HK-2 (cell line): ENCODE results near the gene OTULINL.

Experiments used
- DNase-seq: peaks from one replicate; pipeline ENCODE4 v3.0.0-alpha.2; 2018; ENCODE audit not compliant: unreplicated experiment

OTULINL gene

GRCh38 chr5:14577079-14577725 is 4.4 kb upstream of the OTULINL start:
- DNase-seq: no peak

GRCh38 chr5:14577971-14578370 is 3.6 kb upstream of the OTULINL start:
- no peak for DNase-seq

GRCh38 chr5:14579246-14579645 is 2.3 kb upstream of the OTULINL start:
- DNase-seq: no peak

- DNase-seq: no peak
Measured at GRCh38 chr5:14579731-14580397, 1.7 kb upstream of the OTULINL start.

GRCh38 chr5:14580398-14581034 is 1.1 kb upstream of the OTULINL start:
- no peak for DNase-seq

- DNase-seq: peak; percentile 35
Measured at GRCh38 chr5:14581891-14582796, 552 bp downstream of the OTULINL start.

- DNase-seq: no peak
Measured at GRCh38 chr5:14582797-14583137, 1.2 kb downstream of the OTULINL start.

GRCh38 chr5:14584848-14585247 is 3.3 kb downstream of the OTULINL start:
- no peak for DNase-seq

GRCh38 chr5:14587150-14587549 is 5.6 kb downstream of the OTULINL start:
- DNase-seq: no peak

GRCh38 chr5:14588145-14588544 is 6.6 kb downstream of the OTULINL start:
- no peak for DNase-seq

GRCh38 chr5:14588758-14589543 is 7.4 kb downstream of the OTULINL start:
- no peak for DNase-seq

- DNase-seq: no peak
Measured at GRCh38 chr5:14590949-14591348, 9.4 kb downstream of the OTULINL start.

- no peak for DNase-seq
Measured at GRCh38 chr5:14591548-14591947, 10.0 kb downstream of the OTULINL start.

- peak; percentile 18 for DNase-seq
Measured at GRCh38 chr5:14593326-14594021, 11.9 kb downstream of the OTULINL start.

GRCh38 chr5:14594378-14595074 is 12.9 kb downstream of the OTULINL start:
- no peak for DNase-seq

- no peak for DNase-seq
Measured at GRCh38 chr5:14595189-14595588, 13.6 kb downstream of the OTULINL start.

GRCh38 chr5:14595891-14596290 is 14.3 kb downstream of the OTULINL start:
- no peak for DNase-seq

- DNase-seq: no peak
Measured at GRCh38 chr5:14597080-14597479, 15.5 kb downstream of the OTULINL start.

GRCh38 chr5:14598225-14598624 is 16.6 kb downstream of the OTULINL start:
- DNase-seq: no peak

- no peak for DNase-seq
Measured at GRCh38 chr5:14599476-14600127, 18.0 kb downstream of the OTULINL start.
